ENCODE results near the gene GABPB1.

The GABPB1 gene

DNA sequence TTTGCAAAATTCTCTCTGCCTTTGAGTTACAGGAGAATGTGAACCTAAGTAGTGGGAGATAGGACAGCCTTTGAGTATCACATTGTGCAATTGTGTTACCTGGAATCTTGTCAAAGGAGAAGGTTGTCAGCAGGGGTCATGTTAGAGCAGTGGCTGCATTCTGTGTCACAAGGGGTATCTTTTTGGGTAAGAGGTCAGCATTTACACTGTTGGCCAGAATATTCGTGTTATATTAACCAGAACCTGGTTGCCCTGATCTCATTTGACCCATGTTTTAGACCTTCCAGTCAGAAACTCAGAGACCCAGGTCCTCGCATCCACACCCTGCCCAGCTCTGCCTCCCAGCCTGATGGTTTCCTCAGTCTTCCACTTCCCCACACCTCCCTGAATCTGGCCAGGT, 116.7 kb downstream of the GABPB1 start:
- no peaks in the 10 kb centered on the region for H3K36me3 ChIP-seq (ENCODE audit: insufficient read depth)
- no peaks in the 10 kb centered on the region for H3K27me3 ChIP-seq (ENCODE audit: insufficient read depth, low read depth)
- no peak overlapping the region for H3K27ac ChIP-seq
- H3K79me2 ChIP-seq (ENCODE audit: insufficient read depth, low read depth) = no peaks in the 10 kb centered on the region
- H4K20me1 ChIP-seq (ENCODE audit: insufficient read depth) = no peaks in the 10 kb centered on the region
- no peak overlapping the region for H3K4me3 ChIP-seq (IDR thresholded peaks at IDR 0.05; ENCODE audit: insufficient read depth, low read depth, low read length)
- TF ChIP-seq, protein P1, sequence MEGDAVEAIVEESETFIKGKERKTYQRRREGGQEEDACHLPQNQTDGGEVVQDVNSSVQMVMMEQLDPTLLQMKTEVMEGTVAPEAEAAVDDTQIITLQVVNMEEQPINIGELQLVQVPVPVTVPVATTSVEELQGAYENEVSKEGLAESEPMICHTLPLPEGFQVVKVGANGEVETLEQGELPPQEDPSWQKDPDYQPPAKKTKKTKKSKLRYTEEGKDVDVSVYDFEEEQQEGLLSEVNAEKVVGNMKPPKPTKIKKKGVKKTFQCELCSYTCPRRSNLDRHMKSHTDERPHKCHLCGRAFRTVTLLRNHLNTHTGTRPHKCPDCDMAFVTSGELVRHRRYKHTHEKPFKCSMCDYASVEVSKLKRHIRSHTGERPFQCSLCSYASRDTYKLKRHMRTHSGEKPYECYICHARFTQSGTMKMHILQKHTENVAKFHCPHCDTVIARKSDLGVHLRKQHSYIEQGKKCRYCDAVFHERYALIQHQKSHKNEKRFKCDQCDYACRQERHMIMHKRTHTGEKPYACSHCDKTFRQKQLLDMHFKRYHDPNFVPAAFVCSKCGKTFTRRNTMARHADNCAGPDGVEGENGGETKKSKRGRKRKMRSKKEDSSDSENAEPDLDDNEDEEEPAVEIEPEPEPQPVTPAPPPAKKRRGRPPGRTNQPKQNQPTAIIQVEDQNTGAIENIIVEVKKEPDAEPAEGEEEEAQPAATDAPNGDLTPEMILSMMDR (conservative IDR thresholded peaks at IDR 0.05; ENCODE audit: low read depth, low read length) = no peak
- no peak overlapping the region for H2AFZ ChIP-seq (ENCODE audit: low read depth)
- H3K9ac ChIP-seq = no peak overlapping the region
- no peaks in the 10 kb centered on the region for H3K4me1 ChIP-seq (ENCODE audit: low read depth, poor library complexity, severe bottlenecking)
- H3K4me2 ChIP-seq = no peak overlapping the region

DNA sequence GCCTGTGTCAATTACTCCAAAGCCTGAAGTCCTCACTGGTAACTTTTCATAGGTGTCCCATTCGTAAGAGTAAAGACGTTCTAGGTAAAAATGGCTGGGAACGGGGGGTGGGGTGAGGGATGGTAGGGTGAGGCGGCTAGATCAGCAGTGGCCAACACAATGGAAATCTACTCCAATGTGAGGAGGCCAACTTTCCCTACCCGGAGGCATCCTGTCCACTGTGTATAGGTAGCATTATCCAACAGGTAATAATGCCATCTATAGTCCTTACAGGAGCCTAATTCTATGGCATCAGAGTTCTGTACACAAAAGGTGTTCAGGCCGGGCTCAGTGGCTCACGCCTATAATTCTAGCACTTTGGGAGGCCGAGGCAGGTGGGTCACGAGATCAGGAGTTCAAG, 118.6 kb downstream of the GABPB1 start:
- Histone ChIP-seq H3K9ac (no peak overlapping the region), H3K27ac (no peak overlapping the region), H3K4me1 (ENCODE audit: low read depth, poor library complexity, severe bottlenecking) (no peaks in the 10 kb centered on the region), H3K4me3 (IDR thresholded peaks at IDR 0.05; ENCODE audit: insufficient read depth, low read depth, low read length) (no peak overlapping the region), H3K4me2 (no peak overlapping the region), H3K79me2 (ENCODE audit: insufficient read depth, low read depth) (no peaks in the 10 kb centered on the region), H3K27me3 (ENCODE audit: insufficient read depth, low read depth) (no peaks in the 10 kb centered on the region), H4K20me1 (ENCODE audit: insufficient read depth) (no peaks in the 10 kb centered on the region), H3K36me3 (ENCODE audit: insufficient read depth) (no peaks in the 10 kb centered on the region), H2AFZ (ENCODE audit: low read depth) (no peak overlapping the region)
- TF ChIP-seq, protein P1 (conservative IDR thresholded peaks at IDR 0.05; ENCODE audit: low read depth, low read length) = no peak

DNA sequence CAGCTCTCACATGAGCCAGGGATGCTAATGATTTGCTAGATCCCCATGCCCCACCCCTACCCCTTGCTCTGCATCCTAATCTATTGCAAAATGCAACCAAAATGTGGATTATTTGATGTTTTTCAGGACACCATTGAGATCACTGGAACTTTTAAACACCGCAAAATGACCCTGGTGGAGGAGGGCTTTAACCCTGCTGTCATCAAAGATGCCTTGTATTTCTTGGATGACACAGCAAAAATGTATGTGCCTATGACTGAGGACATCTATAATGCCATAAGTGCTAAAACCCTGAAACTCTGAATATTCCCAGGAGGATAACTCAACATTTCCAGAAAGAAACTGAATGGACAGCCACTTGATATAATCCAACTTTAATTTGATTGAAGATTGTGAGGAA, 119.2 kb downstream of the GABPB1 start:
- Histone ChIP-seq H3K36me3 (ENCODE audit: insufficient read depth) (no peaks in the 10 kb centered on the region), H2AFZ (ENCODE audit: low read depth) (no peak overlapping the region), H3K4me2 (no peak overlapping the region), H3K9ac (no peak overlapping the region), H4K20me1 (ENCODE audit: insufficient read depth) (no peaks in the 10 kb centered on the region), H3K27me3 (ENCODE audit: insufficient read depth, low read depth) (no peaks in the 10 kb centered on the region), H3K27ac (no peak overlapping the region), H3K79me2 (ENCODE audit: insufficient read depth, low read depth) (no peaks in the 10 kb centered on the region), H3K4me1 (ENCODE audit: low read depth, poor library complexity, severe bottlenecking) (no peaks in the 10 kb centered on the region), H3K4me3 (IDR thresholded peaks at IDR 0.05; ENCODE audit: insufficient read depth, low read depth, low read length) (no peak overlapping the region)
- TF ChIP-seq, protein P1 (conservative IDR thresholded peaks at IDR 0.05; ENCODE audit: low read depth, low read length) = no peak

DNA sequence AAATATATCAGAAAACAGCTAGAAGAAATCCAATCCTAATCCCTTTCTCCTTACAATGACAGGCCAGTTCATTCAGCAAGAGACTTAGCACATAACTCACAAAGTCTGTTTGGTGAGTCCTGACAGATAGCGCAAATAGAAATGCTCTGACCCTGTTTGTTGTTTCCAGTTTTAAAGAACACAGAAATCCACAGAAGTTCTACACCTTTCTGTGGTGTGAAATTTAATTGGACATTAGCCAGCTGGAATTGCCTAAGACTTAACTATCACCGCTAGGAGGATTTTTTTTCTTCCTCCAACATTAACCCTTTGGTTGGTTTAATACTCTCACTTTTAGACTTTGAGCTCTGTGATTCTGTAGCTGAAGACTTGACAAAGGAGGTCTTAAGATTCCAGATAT, 120.2 kb downstream of the GABPB1 start:
- TF ChIP-seq, protein P1 (conservative IDR thresholded peaks at IDR 0.05; ENCODE audit: low read depth, low read length) = no peak
- Histone ChIP-seq H3K4me3 (IDR thresholded peaks at IDR 0.05; ENCODE audit: insufficient read depth, low read depth, low read length) (no peak overlapping the region), H2AFZ (ENCODE audit: low read depth) (no peak overlapping the region), H3K4me2 (no peak overlapping the region), H3K36me3 (ENCODE audit: insufficient read depth) (no peaks in the 10 kb centered on the region), H3K4me1 (ENCODE audit: low read depth, poor library complexity, severe bottlenecking) (no peaks in the 10 kb centered on the region), H3K27ac (no peak overlapping the region), H3K9ac (no peak overlapping the region), H4K20me1 (ENCODE audit: insufficient read depth) (no peaks in the 10 kb centered on the region), H3K27me3 (ENCODE audit: insufficient read depth, low read depth) (no peaks in the 10 kb centered on the region), H3K79me2 (ENCODE audit: insufficient read depth, low read depth) (no peaks in the 10 kb centered on the region)

Measured in KMS-11 (cell line).